GM19099 (cell line): Measurements from ENCODE around the gene GFPT2.

Experiments used
- POLR2A ChIP-seq: IDR thresholded peaks from 3 replicates; pipeline ENCODE4 v1.6.1; 2011; ENCODE audit warnings: low read depth; ENCODE audit not compliant: insufficient read length; ENCODE audit errors: extremely low read depth

GFPT2 gene

GRCh38 chr5:180353048-180353979, at the start of gene GFPT2:
GFPT2 (minus strand) TSS chr5:180353336; CDS start chr5:180353217, 119 bp downstream.
- no peak for TF ChIP-seq POLR2A

GRCh38 chr5:180402716-180403115, 49.6 kb upstream of the GFPT2 start:
- no peak for TF ChIP-seq POLR2A

- no peak for TF ChIP-seq POLR2A
These were observed 48.2 kb upstream of the GFPT2 start for GRCh38 chr5:180401229-180401907.

GRCh38 chr5:180400416-180400815, 47.3 kb upstream of the GFPT2 start:
- no peak for TF ChIP-seq POLR2A

GRCh38 chr5:180399401-180400215, 46.5 kb upstream of the GFPT2 start:
- TF ChIP-seq POLR2A = no peak

- TF ChIP-seq POLR2A = no peak
These were observed 43.8 kb upstream of the GFPT2 start for GRCh38 chr5:180396926-180397325.

GRCh38 chr5:180395540-180396274, 42.6 kb upstream of the GFPT2 start:
- no peak for TF ChIP-seq POLR2A

- no peak for TF ChIP-seq POLR2A
These were observed 41.0 kb upstream of the GFPT2 start for GRCh38 chr5:180394031-180394636.

GRCh38 chr5:180391276-180391675, 38.1 kb upstream of the GFPT2 start:
- no peak for TF ChIP-seq POLR2A

- no peak for TF ChIP-seq POLR2A
These were observed 37.5 kb upstream of the GFPT2 start for GRCh38 chr5:180390441-180391190.

- TF ChIP-seq POLR2A = no peak
These were observed 36.3 kb upstream of the GFPT2 start for GRCh38 chr5:180389252-180390101.

- TF ChIP-seq POLR2A = no peak
These were observed 34.7 kb upstream of the GFPT2 start for GRCh38 chr5:180387798-180388197.
